ENCODE measurements around the gene SNRNP48. TPM values are rescaled to one million over a fixed set of nuclear protein-coding genes. Genes with fewer than 3 reads are reported as not detected.

The SNRNP48 gene
- total RNA-seq, 2 experiments from 2014 or later: 13.3 to 15.2 TPM

DNA sequence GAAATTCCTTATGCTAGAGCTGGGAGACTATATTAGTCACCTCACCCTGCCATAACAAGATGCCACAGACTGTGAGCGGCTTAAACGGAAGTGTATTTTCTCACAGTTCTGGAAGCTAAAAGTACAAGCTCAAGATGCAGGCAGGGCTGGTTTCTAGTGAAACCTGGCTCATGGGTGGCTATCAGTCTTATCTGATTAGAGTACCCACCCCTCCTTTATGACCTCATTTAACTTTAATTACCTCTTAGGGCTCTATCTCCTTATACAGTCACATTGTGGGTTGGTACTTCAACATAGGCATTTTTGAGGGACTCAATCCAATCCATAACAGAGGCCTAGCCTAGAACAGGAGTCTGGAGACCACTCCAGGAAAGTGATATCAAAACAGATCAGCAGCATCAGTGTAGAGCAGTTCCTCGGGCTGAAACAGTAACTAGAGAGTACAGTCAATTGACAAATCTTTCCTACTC lies 2.3 kb upstream of the SNRNP48 start:
- CTCF ChIA-PET: interaction anchor here (0.7 kb wide), 1 partner anchor 24 kb away, joined by 3 read pairs; no protein-coding TSS in a partner anchor

DNA sequence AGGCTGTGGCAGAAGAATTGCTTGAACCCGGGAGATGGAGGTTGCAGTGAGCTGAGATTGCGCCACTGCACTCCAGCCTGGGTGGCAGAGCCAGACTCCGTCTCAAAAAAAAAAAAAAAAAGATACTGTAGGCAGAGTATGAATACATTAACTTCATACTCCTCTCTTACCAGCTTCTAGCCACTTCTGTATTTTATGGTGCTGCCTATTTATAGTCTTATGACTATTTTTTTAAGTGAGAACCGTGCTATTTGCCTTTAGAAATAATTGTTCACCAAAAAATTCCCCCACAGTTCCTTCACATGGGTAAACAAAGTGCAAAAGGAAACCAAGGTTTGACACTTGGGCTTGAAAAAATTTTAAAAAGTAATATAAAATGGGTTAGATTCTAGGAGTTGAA lies 1.5 kb upstream of the SNRNP48 start:
- CTCF ChIA-PET: no interaction called here

More for the DNA sequence above, 2.3 kb upstream of the SNRNP48 start:
- POLR2A ChIA-PET: no interaction called here

DNA sequence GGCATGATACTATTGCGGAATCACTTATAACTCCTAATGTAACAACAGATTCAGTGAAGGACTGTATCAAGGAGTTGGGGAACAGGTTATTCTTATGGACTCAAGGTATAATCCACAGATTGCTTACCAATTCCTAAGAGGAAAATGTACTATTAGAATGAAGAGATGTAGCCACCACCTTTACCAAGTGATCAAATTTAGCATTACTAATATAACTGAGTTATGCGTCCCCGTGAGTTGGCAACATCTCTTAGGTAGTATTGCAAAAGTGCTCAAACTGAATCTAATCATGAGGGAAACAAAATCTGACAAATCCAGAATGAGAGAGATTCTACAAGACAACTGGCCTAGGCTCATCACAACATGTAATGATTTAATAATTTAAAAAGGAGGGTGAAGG lies 777 bp upstream of the SNRNP48 start:
- ChIA-PET POLR2A (interaction anchor here (0.6 to 1.2 kb wide), 3 partner anchors 39 to 327 kb away, joined by 3 to 9 read pairs (median 4); partner anchors contain the start of genes CAGE1 and RIOK1), CTCF (no interaction called here)

More for the DNA sequence above, 1.5 kb upstream of the SNRNP48 start:
- POLR2A ChIA-PET: no interaction called here

DNA sequence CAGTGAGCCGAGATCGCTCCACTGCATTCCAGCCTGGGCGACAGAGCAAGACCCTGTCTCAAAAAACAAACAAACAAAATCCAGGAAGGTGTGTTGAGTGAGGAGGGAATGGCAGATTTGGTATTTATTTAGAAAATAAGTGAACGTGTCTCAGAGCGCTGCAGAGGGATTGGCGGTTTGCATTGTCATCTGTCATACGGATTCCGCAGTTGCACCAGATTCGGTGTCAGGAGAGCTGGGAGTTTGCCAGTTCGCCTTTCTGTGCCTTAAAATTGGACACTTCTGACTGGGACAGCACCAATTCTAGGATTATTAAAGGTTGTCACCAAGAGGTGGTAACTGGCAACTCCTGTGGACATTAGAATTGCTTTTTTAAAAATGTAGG lies 912 bp downstream of the SNRNP48 start:
- POLR2A ChIA-PET: interaction anchor here (0.6 kb wide), 1 partner anchor 102 kb away, joined by 3 read pairs; no protein-coding TSS in a partner anchor
- CTCF ChIA-PET: no interaction called here

DNA sequence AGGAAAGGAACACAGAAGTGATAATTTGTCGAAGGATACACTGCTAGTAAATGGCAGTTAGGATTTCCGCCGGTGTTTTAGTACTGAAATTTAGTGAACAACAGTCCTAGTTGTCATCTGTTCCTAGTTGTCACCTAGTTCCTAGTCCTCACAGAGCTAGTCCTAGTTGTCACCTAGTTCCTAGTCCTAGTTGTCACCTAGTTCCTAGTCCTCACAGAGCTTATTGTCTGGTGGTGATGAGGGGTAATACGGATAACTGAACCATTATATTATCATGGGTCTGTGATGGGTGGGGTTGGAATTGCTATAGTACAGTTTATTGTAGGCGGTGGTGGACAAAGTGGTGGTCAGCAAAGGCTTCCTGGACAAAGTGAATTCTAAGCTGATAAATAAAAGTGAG lies 1.8 kb downstream of the SNRNP48 start:
- POLR2A ChIA-PET: no interaction called here

DNA sequence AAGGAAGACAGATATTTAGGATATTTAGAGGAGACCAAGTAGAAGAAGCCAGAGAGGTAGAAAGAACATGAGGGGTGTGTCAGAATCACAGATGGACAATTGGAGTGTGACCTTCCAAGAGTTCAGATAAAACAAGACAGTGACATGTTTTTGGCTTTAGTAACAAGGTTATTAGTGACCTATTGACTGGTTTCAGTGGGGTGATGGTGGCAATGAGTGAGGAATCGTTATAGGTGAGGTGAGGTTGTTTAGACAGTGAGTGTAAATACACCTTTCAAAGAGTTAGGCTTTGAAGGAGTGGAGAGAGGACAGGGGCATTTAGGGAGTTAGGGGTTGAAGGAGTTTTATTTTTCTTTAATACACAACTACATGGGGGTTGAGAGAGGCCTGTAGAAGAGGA lies 3.2 kb downstream of the SNRNP48 start:
- CTCF ChIA-PET: no interaction called here
- POLR2A ChIA-PET: no interaction called here

More for the DNA sequence above, 1.8 kb downstream of the SNRNP48 start:
- CTCF ChIA-PET: no interaction called here

DNA sequence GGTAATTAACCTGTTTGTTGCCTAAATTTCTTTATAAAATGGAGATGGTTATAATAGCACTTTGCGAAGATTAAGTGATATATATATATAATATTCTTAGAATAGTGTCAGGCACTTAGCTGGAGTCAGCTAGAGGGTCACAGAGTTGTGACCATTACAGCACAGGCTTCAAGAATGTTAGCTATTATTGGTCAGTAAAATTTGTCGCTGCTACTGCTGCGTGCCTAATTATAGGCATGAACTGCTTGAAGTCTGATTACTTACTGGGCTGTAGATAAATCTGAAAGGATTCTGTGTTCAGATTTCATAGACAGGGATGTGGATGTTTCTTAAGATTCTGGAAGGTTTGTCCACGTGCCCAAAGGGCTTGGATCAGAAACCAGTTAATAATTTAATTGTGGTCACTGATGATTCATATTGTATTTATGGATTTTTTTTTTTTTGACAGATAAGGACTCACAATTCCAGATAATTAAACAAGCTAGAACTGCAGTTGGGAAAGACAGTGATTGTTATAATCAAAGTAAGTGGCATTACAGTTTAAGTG lies 4.7 kb downstream of the SNRNP48 start:
- POLR2A ChIA-PET: no interaction called here
- CTCF ChIA-PET: no interaction called here

DNA sequence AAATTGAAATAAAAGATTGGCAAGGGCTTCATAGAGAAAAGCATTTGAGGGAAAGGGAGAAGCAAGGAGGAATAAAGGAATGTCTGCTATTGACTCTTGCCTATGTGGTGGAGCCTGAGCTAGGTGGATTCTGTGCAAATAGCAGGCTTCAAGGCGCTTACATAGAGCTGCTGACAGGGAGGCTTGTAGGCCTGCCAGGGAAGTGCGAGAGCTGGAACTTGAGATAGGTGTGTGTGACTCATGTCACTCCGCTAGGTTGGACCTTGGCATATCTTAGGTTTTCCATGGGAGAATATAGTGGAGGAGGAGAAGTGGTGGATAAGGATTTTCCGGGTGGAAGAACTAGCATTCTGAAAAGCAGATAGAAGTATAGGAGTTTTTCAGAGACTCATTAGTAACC lies 14.0 kb downstream of the SNRNP48 start:
- POLR2A ChIA-PET: interaction anchor here (1.0 kb wide), 1 partner anchor 215 kb away, joined by 3 read pairs; the partner anchor contains the start of genes CAGE1 and RIOK1

DNA sequence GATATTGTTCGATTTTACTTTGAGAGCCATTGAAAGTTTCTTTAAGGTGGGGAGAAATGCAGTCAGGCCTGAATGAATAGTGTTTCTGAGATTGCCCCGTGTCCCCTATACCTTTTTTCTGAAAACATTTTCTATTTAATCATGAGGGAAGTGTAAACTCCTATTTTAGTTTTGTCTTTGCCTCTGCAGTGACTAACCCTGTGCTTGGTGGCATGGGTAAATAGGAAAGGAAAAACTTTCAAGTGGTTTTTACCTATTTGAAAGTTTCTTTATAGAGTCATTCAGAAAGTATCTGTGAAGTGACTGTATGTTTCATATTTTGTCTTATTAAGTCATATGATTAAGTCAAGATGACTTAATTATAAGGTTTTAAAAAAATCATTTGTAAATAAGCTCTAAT lies 14.5 kb downstream of the SNRNP48 start:
- CTCF ChIA-PET: interaction anchor here (1.2 kb wide), 1 partner anchor 11 kb away, joined by 3 read pairs; no protein-coding TSS in a partner anchor

More for the DNA sequence above, 14.0 kb downstream of the SNRNP48 start:
- CTCF ChIA-PET: interaction anchor here (1.2 kb wide), 1 partner anchor 12 kb away, joined by 3 read pairs; no protein-coding TSS in a partner anchor

DNA sequence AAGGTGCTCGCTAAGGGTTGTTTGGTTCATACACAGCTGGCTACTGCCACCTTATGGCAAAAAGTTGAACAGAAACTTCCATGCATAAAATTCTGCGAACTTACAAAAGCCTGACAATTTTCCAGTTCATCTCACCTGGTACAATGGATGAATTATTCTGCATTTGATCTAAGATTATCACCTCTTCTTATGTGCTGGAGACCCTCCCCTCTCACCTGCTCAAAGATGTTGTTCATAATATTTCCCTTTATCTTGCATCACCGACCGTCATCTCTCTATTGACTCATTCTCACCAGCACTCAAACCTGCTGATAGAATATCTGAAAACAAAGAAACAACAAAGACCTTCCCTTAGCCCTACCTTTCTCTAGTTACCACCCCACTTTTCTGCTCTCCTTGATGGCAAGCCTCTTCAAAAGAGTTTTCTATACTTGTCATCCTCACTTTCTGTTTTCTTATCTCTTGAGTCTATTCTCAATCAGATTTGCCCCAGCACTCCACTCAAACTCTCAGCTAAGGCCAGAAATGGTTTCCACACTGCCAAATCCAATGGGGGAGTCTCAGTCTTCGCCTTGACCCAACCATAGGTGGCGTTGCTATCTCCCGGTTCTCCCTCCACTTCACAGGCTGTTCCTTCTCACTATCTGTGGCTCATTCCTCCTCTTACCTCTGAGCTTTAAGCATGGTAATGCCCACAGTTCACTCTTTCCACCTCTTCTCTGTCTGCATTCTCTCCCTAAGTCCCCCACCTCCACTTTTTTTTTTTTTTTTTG lies 25.8 kb downstream of the SNRNP48 start:
- ChIA-PET CTCF (interaction anchor here (0.6 to 4.1 kb wide), 3 partner anchors 12 to 340 kb away, joined by 3 to 25 read pairs (median 3); no protein-coding TSS in a partner anchor), POLR2A (interaction anchor here (0.7 kb wide), 1 partner anchor 294 kb away, joined by 7 read pairs; no protein-coding TSS in a partner anchor)

More for the DNA sequence above, 14.5 kb downstream of the SNRNP48 start:
- POLR2A ChIA-PET: interaction anchor here (1.0 kb wide), 1 partner anchor 215 kb away, joined by 3 read pairs; the partner anchor contains the start of genes CAGE1 and RIOK1

DNA sequence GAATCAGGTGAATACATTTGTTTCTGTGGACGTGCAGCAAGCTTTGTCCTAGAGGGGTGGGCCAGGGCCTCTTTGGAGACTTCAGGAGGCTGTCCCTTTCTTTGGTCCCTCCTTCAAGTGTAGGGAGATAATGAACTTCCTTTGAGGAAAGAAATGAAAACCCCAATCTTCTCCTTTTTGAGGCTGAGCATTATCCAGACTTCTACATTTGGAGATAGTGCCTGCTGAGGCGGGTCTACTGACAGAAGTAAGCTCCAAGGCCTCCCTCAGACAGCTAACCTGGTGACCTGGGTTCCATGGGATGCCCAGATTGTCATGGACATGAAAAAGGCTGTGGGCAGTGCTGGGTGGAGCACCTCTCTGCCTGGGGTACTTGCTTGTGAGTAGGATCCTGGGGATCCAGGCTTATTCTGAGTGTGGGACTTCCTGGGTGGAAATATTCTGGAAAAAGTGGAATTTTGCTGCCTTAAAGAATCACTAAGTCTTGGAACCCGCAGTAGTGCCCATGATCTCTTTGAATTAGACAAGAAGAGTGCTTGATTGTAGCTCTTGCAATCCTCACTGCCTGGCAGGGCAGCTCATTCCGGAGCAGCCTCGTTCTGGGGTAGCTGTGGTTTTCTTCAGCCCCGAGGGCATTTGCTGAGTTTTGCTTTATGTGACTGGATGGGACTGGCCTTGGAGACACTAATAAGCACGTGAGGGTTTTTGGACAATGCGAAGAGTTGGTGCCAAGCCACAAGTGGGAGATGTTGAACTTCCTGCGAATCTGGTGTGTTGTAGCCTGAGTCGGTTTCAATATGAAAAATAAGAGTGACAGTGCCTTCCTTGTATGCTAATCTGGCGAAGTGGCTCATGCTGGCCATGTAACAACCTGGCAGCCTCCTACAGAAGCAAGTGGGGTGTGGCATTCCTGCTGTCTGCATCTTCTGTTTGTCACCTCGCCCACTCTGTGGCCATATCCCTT lies 28.1 kb downstream of the SNRNP48 start:
- CTCF ChIA-PET: interaction anchor here (0.7 to 4.1 kb wide), 2 partner anchors 268 to 342 kb away, joined by 3 to 25 read pairs; no protein-coding TSS in a partner anchor
- POLR2A ChIA-PET: interaction anchor here (0.8 kb wide), 1 partner anchor 12 kb away, joined by 3 read pairs; no protein-coding TSS in a partner anchor

DNA sequence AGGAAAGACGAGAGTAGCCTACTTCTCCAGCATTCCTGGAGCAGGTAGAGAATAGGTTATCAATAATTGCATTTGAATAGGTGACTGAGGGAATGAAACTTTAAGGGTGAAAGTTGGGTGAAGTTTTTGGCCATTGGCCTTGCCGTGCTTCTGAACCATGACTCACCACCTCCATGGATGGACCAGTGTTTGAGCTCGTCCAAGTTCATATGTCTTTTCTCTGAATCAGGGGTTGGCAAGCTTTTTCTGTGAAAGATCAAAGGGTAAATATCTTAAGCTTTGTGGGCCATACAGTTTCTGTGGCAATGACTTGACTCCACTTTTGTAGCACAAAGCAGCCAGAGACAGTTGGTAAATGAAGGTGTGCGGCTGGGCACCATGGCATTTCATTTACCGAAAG lies 31.8 kb downstream of the SNRNP48 start:
- CTCF ChIA-PET: no interaction called here
- POLR2A ChIA-PET: no interaction called here

DNA sequence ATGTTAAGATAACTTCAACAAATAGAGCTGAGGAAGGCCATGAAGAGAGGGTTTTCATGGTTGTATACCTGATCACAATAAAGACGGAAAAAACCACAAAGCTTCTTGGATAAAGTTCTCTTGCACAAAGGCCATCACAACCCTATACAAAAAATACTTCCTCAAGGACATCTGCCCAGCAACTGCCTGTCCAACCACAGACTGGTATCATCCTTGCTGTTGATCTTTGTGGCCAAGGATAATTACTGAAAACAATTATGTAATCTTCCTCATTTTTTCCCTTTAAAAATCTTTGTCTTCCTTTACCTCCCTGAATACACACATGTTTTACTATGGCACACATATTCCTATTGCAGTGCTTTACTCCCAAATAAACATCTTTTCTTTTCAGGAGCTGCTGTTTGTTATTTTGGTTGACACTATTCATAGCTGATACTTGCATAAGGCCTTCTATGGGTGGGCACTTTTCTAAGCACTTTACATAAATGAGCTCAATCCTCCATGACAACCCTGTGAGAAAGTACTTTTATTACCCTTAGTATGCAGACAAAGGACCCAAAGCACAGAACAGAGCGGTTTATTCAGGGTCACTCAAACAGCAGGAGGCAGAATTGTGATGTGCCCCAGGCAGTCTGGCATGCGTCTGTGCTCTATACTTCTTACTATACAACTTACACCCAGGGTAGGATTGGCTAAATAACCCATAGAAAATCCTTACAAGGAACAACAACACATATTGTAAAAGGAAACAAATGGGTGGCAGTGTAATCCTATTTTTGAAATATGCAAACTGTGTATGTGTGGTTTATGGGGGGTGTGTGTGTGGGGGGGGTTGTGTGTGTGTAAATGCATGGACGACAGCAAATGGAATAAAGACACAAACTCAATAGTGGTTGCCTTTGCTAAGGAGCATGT lies 35.1 kb downstream of the SNRNP48 start:
- ChIA-PET CTCF (no interaction called here), POLR2A (no interaction called here)

DNA sequence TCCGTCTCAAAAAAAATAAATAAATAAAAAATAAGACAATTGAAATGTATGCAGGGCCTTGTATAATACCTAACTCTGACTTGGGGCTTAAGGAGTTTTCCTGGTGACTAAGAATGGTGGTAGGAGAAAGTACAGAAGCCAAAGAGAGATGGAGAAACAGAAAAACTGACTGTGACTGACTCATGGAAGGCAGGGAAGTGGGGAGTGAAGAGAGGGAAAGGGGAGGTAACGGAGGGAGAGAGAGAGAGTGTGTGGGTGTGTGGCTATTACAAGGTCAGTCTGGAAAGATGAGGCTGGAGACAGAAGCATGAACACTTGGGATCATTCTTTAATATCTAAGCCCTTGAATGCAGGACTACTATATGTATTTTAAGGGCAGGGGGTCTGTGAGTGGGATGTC lies 38.5 kb downstream of the SNRNP48 start:
- CTCF ChIA-PET: no interaction called here
- POLR2A ChIA-PET: no interaction called here

DNA sequence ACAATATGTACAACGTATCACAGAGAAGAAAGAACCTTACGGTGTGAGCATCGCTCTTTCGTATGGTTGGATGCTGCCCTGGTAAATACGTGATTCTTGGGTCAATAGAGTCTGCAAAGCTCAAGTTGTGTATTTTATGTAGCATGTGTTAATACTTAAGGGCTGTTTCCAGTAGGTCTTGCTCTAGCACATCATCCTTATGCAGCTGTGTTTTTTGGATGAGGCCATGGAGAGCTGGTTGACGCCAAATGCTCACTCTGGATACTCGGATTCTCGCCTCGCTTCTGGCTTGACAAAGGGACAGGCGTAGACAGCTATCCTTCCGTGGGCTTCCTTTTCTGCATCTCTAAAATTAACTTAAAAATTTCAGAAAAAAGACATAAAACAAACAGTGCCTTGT lies 38.9 kb downstream of the SNRNP48 start:
- CTCF ChIA-PET: no interaction called here
- POLR2A ChIA-PET: no interaction called here

DNA sequence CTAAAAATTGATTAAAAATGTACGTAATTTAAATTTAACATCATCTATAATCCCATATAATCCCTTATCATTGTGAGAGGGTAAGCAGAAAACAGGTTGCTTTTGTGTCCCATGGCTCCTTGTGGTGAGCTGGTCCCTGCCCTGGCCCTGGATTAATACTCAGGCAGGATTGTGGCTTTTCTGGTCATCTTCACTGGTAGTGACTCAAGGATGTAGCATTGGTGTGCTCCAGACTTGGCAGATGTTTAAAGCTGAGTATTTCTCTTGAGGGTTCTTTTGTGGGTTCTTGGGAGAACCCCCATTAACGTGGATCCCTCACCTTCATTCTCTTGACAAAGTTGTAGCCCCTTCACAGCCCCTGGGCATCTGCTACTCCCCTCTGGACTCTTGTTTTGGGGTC lies 39.3 kb downstream of the SNRNP48 start:
- ChIA-PET CTCF (no interaction called here), POLR2A (interaction anchor here (1.0 kb wide), 1 partner anchor 11 kb away, joined by 3 read pairs; no protein-coding TSS in a partner anchor)

DNA sequence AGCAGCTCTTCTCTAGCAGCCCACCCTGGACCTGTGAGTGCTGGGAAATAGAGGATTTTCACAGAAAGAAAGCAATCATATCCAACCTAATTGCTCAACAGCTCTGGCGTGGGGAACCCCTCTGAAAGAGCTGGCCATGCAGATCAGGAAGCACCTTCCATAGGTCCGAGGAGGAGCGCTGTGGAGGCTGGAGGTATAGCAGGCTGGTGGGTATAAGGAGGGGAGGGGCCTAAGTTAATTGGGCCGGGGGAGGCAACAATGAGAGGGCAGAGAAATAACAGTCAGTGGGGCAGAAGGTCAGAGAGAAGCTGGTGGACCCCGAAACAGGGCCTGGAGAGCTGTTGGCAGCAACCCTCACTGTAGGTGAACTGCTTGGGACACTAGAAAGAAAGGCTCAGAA lies 40.8 kb downstream of the SNRNP48 start:
- ChIA-PET CTCF (no interaction called here), POLR2A (no interaction called here)

DNA sequence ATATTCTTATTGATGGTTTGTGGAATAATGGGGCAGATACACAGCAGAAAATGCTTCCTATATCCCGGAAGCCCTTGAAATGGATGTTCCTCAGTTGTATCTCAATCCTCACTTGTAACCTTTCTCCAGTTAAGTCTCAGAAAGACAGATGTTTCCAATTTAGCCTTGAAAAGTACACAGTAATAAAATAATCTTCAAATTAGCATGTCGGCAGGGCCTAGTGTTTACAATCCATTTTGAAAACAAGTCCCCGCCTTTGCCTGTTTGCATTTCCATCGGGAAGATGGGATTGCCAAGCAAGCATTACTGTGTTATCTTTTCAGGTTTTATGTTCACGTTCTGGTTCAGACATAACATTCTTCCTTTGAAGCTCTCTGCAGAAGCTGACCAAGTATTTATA lies 41.5 kb downstream of the SNRNP48 start:
- POLR2A ChIA-PET: no interaction called here
- CTCF ChIA-PET: no interaction called here
